Measurements from ENCODE around the gene GNG12. TPM values are rescaled to one million over a fixed set of nuclear protein-coding genes. Genes with fewer than 3 reads are reported as not detected.

GNG12 gene
- total and polyA plus RNA-seq, 3 donors from 2014 or later = 28.1 to 46.0 (median 39.3) TPM

DNA sequence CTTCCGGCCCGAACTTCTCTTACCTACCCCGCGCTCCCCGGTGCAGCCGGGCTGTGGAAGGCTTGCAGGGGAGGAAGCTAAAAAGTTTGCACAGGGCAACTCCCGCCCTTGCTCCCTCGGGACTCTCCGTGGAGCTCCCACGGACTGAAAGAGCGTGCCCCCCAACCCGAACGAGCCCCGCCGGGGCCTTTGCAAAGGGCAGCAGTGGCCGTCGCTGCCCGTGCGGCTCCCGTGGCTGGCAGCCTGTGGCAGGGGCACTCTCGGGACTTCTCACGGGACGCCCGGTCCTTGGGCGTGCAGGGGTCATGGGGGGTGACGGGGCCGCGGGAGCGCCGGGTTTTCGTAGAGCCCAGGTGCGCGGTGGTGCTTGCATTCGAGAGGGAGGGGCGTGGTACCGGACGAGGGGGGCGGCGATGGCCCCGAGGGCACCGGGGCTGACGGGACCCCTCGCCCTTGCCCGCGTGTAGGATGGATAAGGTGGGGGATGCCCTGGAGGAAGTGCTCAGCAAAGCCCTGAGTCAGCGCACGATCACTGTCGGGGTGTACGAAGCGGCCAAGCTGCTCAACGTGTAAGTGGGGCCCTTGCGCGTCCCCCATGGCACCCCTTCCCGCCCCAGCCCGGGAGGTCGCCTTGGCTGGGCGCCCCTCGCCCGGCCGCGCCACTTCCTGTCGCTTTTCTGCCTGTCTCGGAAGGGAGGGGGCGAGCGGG is 147.6 kb downstream of the GNG12 start:
- peak overlapping the region; percentile 84 to 89 for H3K4me3 ChIP-seq
- DNase-seq = peak; percentile 46
- no peaks in the 10 kb centered on the region for H3K9me3 ChIP-seq
- no peaks in the 10 kb centered on the region for H3K36me3 ChIP-seq (ENCODE audit: low read depth, missing control alignments)
- H3K27ac ChIP-seq = peak overlapping the region; percentile 85 to 86
- intact Hi-C loops (cut with DNase I; ENCODE audit: low total_unique reads) = loop anchor here (5.0 to 10.0 kb wide), 2 partner anchors 72 to 151 kb away; no protein-coding TSS in a partner anchor
- H3K27me3 ChIP-seq = no peaks in the 10 kb centered on the region
- H3K4me1 ChIP-seq = peaks cover 10% of the 10 kb centered on the region
- whole genome bisulfite sequencing, 2 donors = 0 to 2% methylated on average over 18 to 59 of the region's 65 CpGs
- TF ChIP-seq, protein P1, sequence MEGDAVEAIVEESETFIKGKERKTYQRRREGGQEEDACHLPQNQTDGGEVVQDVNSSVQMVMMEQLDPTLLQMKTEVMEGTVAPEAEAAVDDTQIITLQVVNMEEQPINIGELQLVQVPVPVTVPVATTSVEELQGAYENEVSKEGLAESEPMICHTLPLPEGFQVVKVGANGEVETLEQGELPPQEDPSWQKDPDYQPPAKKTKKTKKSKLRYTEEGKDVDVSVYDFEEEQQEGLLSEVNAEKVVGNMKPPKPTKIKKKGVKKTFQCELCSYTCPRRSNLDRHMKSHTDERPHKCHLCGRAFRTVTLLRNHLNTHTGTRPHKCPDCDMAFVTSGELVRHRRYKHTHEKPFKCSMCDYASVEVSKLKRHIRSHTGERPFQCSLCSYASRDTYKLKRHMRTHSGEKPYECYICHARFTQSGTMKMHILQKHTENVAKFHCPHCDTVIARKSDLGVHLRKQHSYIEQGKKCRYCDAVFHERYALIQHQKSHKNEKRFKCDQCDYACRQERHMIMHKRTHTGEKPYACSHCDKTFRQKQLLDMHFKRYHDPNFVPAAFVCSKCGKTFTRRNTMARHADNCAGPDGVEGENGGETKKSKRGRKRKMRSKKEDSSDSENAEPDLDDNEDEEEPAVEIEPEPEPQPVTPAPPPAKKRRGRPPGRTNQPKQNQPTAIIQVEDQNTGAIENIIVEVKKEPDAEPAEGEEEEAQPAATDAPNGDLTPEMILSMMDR (IDR thresholded peaks at IDR 0.05) = no peak
- TF ChIP-seq POLR2A (IDR thresholded peaks at IDR 0.05) = no peak

DNA sequence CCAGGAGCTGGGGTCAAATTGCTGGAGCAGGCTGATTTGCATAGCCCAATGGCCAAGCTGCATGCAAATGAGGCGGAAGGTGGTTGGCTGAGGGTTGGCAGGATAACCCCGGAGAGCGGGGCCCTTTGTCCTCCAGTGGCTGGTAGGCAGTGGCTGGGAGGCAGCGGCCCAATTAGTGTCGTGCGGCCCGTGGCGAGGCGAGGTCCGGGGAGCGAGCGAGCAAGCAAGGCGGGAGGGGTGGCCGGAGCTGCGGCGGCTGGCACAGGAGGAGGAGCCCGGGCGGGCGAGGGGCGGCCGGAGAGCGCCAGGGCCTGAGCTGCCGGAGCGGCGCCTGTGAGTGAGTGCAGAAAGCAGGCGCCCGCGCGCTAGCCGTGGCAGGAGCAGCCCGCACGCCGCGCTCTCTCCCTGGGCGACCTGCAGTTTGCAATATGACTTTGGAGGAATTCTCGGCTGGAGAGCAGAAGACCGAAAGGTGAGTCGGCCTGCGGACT is 148.2 kb downstream of the GNG12 start, which contains the start of gene GADD45A:
Gene GADD45A, plus strand, starts transcription at position 135 of the 491 bp plus-strand sequence. Its CDS starts 294 bp downstream, at position 429.
- intact Hi-C loops (cut with DNase I; ENCODE audit: low total_unique reads) = loop anchor here (5.0 to 10.0 kb wide), 2 partner anchors 72 to 150 kb away; no protein-coding TSS in a partner anchor
- WGBS, 2 donors = 1 to 10% methylated on average over 2 to 28 of the region's 39 CpGs
- no peaks in the 10 kb centered on the region for H3K36me3 ChIP-seq (ENCODE audit: low read depth, missing control alignments)
- peak; percentile 97 for TF ChIP-seq POLR2A (IDR thresholded peaks at IDR 0.05)
- TF ChIP-seq, protein P1 (IDR thresholded peaks at IDR 0.05) = no peak
- peaks cover 10% of the 10 kb centered on the region for H3K4me1 ChIP-seq
- DNase-seq = peak; percentile 99
- H3K27me3 ChIP-seq = no peaks in the 10 kb centered on the region
- H3K4me3 ChIP-seq = peak within 1 kb of the TSS; percentile 84 to 89
- H3K9me3 ChIP-seq = no peaks in the 10 kb centered on the region
- H3K27ac ChIP-seq = peak within 1 kb of the TSS; percentile 85 to 86

DNA sequence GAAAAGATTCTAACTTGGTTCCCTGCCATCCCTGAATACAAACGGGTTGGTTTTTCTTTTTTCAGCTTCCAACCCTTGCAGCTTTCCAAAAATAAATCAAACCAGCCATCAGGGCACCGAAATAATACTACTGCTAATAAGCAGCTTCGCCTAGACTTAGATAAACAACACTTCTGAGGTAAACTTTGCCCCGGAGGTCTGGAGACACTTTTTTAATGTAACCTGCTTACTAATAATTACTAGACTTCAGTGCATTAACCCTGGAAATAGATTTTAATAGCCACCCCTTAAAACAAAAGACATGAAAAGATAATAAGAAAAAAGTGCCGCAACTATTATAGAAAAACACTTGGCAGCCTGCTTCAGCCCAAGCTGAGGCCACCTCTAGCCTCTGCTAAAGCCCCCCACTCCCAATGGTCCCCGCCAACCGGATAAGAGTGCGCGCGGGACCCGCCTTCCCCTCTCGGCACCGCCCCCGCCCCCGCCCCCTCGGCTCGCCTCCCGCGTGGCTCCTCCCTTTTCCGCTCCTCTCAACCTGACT is 148.7 kb downstream of the GNG12 start:
- no peaks in the 10 kb centered on the region for H3K27me3 ChIP-seq
- peak overlapping the region; percentile 84 to 89 for H3K4me3 ChIP-seq
- DNase-seq = no peak
- TF ChIP-seq, protein P1 (IDR thresholded peaks at IDR 0.05) = no peak
- TF ChIP-seq POLR2A (IDR thresholded peaks at IDR 0.05) = no peak
- H3K27ac ChIP-seq = peak overlapping the region in 1 of 2 donors; percentile 42
- no peaks in the 10 kb centered on the region for H3K36me3 ChIP-seq (ENCODE audit: low read depth, missing control alignments)
- H3K4me1 ChIP-seq = peaks cover 10% of the 10 kb centered on the region
- 0 to 2% methylated on average over 14 to 20 of the region's 20 CpGs for WGBS, 2 donors
- H3K9me3 ChIP-seq = no peaks in the 10 kb centered on the region
- intact Hi-C loops (cut with DNase I; ENCODE audit: low total_unique reads) = loop anchor here (5.0 to 10.0 kb wide), 2 partner anchors 73 to 150 kb away; no protein-coding TSS in a partner anchor

DNA sequence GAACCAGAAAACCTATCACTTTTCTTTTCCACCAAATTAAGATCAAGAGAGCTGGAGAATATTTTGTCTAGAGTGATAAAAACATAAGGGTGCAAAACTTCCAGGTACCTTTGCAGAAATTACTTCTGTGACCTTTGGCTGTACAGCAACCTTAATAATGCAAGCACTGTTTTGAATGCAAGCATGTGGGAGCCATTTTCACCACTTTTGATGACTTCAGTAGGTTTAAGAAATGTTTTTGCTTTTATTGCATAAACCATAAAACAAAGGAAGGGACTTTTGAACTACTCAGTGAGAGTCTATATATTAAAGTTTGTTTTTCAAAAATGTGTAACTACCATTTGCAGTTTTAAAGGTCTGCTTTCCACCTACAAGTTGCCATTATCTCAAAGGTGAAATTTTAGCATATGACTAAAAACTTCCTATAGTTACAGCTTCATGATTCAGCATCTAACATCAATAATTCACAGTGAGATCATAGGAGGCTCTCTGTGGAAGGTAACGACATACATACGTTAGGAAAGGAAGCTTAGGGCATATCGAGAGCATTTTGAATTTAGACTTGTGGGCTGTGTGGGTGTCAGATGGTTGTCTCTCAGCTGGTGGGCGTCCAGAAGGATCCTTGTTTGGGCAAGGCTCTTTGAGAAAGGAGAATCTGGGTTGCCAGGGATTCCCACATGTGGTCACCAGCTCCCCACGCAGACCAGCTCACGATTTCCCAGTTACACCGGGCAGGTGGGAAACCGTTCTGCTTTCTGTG is 149.3 kb downstream of the GNG12 start:
- Histone ChIP-seq H3K4me1 (peaks cover 10% of the 10 kb centered on the region), H3K9me3 (no peaks in the 10 kb centered on the region), H3K27me3 (no peaks in the 10 kb centered on the region), H3K4me3 (peak overlapping the region in 1 of 2 donors; percentile 84), H3K36me3 (ENCODE audit: low read depth, missing control alignments) (no peaks in the 10 kb centered on the region), H3K27ac (peak overlapping the region in 1 of 2 donors; percentile 42)
- WGBS, 2 donors = 32% methylated on average over 5 to 8 of the region's 8 CpGs
- TF ChIP-seq POLR2A (IDR thresholded peaks at IDR 0.05) = no peak
- no peak for DNase-seq
- intact Hi-C loops (cut with DNase I; ENCODE audit: low total_unique reads) = loop anchor here (10.0 kb wide), 1 partner anchor 149 kb away; no protein-coding TSS in a partner anchor

All from testis (tissue), 3 donors.